NCI-H146 (cell line): ENCODE results near the gene AQP4.

Experiments used
- DNase-seq: peaks from one replicate; lab custom pipeline; 2025; lab: John Stamatoyannopoulos, UW

Gene AQP4

DNA sequence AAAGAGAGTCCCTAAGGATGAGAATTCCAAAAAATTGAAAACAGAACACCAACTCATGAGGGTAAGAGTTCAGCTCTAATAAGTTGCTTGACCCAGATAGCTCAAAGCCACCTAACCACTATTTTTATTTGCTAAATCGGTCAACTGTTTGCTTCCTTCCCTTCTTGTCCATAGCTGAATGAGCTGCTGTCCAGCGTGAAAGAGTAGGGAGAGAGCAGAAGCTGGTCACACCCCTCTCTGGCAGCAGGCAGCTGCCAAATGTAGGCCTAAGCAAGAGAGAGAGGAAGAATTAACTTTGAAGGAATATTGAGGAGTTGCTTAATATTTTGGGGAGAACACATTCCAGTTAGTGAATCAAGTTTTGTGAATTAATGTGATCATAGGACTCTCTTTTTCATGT is 25.9 kb downstream of the AQP4 start:
- DNase-seq: no peak

DNA sequence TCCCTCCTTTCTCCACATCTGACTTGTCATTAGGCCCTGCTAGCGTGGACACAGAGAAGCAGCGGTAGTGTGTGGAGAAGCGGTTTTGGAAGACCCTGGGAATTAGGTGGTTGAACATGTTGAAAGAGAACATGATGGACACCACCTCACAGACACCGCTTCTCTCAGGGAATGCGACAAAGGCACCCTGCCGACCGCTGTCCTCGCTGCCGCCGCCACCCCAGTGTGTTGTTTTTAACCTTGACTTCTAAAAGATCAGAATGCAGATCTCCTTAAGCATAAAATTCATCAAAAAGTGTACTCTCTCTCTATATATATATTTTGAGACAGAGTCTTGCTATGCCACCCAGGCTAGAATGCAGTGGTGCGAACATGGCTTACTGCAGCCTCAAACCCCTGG is 33.2 kb downstream of the AQP4 start:
- DNase-seq: no peak

DNA sequence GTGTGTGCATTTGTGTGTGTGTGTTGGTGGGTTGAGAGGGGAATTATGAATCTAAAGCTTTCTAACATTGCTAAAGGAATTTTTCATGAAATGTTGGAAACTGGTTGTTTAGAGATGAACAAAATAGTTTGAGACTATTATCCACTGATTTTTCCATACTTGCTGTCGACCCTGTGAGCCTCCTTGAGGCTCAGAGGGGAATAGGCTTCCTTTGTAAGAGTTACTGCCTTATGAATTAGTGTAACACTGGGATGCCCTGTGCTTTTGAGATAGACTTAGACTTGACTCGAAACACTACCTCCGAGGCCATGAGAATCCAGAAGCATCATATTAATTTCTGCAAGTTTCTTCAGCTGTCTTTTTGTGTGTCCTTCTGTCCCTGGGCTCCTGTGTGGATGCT is 37.9 kb downstream of the AQP4 start:
- peak; percentile 10 for DNase-seq

DNA sequence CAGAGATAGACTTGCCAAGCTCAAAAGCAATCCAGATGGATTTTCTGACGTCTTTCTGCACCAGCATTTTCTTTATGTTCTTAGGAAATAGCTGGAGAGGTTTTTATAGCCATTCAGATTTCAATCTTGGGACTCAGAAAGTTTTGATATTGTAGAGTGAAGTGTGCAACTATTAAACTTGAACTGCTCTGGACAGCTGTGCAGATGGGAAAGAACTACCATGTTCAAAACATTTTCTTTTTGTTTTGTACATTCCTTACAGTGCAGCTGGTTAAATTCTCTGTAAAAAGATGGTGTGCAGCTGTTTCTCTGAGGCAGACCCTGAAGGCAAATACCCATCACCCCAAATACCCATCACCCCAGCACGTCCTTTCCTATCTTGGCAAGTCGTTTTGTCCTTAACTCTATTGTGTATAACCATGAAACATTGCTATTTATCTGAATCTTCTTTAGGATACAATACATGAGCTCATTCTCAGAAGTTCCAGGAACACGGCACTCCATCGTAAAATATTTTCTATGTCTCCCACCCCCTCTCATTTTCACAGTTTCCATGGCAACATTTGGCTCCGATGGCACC is 38.8 kb downstream of the AQP4 start:
- no peak for DNase-seq

DNA sequence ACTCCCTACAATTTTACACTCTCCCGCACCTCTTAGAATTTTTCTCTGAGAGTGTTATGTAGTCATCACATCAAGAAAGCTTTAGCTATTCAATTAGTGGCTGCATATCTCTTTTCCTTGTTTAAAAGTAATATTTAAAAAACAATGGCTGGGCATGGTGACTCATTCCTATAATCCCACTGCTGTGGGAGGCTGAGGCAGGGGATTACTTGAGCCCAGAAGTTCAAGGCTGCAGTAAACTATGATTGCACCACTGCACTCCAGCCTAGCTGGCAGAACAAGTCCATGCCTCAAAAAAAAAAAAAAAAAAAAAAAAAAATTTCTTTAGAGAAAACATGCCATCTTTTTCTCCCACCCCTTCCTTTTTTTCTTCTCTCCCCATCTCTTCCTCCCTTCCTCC is 44.3 kb downstream of the AQP4 start:
- DNase-seq: no peak

DNA sequence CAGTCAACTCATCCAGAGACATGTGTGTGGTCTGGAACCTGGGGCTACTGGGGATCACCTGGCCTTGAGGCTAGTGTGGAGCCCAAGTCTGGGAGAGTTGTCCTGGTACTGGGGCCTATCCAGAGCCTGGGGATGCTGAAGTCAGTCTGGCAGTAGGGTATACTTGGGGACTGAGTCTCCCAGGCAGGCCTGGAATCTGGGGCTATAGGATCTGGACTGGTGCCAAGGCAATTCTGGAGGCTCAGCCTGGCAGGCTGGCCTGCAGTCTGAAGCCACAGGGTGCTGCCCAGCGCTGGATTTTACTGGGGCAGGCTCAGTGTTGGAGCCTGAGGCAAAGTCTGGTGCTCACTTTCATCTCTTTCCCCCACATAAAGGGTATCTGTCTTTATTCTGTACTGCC is 46.5 kb downstream of the AQP4 start:
- no peak for DNase-seq

DNA sequence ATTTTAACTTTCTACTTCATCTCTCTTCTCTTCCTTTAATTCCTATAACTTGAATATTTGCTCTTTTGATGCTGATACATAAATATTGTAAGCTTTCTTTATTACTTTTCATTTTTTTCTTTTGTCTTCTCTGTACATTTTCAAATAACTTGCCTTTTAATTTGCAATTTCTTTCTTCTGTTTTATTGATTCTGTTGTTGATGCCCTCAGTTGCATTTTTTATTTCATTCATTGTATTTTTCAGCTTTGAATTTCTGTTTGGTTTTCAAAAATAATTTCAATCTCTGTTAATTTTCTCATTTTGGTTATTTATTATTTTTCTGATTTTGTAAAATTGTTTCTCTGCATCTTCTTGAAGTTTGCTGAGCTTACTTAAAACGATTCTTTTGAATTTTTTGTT is 47.0 kb downstream of the AQP4 start:
- no peak for DNase-seq

DNA sequence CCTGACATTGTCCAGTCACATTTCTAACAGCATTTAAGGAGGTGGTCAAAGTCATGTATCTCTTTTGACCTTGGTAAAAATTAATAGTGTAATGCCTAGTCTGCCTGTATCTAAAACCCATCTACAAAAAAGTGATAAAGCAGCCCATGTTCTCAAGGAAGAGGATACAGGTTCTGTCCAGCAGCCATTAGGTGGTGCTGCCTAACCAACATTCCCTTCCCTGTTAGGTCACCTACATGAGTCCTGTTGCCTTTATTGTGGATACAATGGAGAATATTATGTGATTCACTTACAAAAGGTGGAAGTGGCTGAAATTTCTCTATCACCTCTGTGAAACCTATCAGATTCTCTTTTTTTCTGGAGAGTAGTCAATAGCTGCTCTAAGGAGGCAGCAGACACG is 52.5 kb downstream of the AQP4 start:
- DNase-seq: peak; percentile 95

DNA sequence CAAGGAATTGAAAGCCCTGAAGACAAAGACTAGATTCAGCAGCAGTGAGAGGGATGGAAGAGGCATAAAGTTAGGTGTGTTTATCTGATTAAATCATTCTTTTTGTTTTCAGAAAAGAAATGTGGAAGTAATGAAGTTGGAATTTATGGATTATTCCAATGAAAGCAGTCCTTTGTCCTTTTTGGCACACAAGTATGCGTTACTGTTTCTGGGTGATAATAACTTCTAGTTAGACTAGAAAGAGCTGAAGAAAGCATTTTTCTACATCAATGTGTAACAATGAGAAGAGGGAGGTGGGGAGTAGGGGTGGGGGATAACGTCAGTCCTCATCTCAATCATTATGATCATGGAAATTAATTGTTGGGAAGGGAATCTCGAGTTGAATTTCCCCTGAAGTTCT is 53.0 kb downstream of the AQP4 start:
- DNase-seq: no peak

DNA sequence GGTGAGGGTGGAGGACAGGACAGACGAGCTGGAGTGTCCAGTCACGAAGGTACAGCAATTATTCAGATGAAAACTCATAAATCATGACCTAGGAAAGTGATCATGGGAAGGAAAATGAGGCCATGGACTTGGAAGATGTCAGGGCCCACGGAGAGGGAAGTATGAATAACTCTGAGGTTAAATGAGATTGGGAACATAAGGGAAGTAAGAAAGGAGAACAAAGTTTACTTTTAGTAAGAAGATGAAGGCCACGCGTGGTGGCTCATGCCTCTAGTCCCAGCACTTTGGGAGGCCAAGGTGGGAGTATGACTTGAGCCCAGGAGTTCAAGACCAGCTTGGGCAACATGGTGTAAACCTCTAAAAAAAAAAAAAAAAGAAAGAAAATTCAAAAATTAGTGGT is 56.2 kb downstream of the AQP4 start:
- DNase-seq: no peak

DNA sequence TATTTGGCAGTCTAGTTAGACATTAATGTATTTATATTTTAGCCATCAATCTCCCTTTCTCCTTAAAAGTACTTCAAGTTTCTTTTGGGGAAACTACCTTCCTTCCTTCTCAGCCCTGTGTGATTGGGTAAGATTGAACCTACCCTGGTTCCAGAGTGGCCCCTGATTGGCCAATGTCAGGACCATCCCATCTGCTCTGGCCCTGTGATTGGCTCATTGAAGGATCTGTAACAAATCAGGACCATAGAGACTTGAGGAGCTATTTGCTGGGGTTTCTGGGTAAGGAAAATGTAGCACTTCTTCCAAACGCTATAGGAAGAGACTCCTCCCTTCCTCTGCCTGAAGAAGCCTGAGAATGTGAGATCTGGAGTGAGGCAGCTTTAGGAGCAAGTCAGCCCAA is 59.3 kb downstream of the AQP4 start:
- DNase-seq: no peak

DNA sequence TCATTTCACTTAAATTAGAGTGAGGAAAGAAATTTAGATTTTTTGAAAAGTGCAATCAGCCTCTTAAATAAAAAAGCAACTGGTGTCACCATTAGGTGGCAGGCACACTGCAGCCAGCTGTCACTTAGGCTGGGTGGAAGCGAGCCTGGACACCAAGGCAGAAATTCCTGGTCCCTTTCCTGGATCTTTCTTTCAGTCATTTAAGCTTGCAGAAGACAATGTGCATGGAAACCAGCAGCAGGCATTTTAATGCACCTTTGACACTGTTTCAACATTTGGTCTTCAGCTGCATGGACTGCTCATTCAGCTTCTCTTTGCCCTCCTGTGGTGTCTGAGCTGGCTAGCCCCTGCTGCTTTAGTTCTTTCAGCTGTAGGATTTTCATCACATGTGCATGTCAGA is 61.0 kb downstream of the AQP4 start:
- DNase-seq: peak; percentile 91

DNA sequence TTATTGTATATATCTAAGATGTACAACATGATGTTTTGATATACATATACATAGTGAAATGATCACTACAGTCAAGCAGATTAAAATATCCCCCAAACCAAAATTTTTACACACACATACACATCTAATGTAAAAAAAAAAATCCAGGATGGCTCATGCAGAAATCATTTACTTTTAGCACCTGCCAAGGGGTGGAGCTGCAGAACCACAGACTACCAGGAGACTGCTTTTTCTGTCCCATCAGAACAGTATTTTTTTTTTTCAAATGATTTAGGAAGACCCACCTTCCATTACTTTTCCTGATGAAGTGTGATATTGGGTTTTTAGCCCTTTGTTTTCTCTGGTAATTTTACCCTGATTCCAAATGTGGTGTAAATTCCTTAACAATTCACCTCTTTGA is 61.9 kb downstream of the AQP4 start:
- peak; percentile 63 for DNase-seq

DNA sequence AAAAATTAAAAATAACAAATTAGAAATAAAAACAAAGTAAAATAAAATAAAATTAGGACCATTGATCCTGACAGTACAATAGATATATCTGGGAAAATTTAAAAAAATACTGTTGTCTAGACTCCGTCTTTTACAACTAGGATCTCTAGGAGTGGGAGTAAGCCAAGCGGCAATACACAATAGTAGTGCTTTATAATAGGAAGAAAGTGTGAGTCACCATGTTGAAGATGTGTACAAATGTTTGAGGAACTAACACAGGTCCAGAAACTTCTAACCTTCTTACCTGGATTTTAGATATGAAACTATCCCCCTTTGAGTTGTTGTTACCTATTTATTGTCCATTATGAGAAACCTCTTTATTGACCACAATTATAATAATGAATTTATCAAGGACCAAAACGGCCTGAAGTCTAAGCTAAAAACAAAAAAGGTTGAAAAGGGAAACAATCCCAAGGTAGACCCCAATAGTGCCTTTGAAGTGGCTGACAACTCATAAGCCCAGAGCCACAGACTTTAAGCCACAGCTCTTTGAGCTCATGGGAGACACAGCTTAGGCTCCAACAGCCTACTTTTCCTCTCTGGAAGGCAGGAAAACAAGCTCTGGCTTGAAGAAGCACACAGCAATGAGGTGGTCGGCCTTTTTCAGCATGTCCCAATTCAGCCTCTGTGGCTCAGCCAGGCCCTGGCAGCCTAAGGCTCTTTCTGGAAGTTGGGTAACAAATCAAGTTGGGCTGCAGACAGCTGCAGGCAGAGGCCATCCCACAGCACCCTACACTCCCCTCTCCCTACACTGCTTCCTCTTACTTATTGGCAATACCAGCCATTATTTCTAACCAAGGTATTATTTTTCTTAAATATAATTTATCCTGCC is 62.9 kb downstream of the AQP4 start:
- DNase-seq: no peak
